SH-SY5Y (cell line): ENCODE results near the gene DNAH17.

Source experiments
- GATA2 ChIP-seq: IDR thresholded peaks from 2 replicates; pipeline ENCODE4 v1.6.1; 2011; ENCODE audit warnings: mild to moderate bottlenecking, low read depth, low read length
- GATA3 ChIP-seq: IDR thresholded peaks from 2 replicates; pipeline ENCODE4 v1.6.1; 2011; ENCODE audit warnings: low read depth, mild to moderate bottlenecking, low read length, moderate library complexity

DNA sequence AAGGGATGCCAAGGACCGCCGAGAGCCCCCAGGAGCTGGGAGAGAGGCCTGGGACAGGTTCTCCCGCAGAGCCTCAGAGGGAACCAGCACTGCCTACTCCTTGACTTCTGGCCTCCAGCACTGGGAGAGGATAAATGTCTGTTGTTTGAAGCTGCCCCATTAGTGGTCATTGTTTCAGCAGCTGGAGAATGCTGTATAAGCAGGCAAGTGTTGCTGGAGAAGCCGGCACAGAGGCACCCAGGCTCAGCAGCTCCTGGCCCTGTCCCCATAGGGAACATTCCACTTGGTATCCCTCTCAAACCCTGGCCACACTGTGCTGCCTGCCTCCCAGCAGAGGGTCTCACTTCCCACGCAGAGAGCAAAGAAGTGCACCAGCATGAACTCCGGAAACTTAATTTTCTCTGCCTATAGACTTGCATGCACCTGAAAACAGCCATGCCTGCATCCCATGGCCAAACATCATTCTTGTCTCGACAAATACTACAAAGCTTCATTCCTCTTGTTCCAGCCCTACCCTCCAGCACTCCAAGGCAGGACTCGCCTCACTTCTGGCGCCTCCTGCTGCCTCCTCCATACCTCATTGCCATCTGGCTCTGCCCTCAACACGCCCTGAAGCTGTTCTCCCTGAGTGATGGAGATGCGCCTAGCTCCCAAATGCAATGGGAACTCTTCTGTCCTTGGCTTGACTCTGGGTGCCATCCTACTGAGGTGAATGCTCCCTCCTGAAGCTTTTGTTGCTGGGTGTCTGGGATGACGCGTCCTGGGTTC lies 88.1 kb downstream of the DNAH17 start:
- no peak for TF ChIP-seq GATA2
- no peak for TF ChIP-seq GATA3
